ENCODE data around the gene GHDC.
"Not testable (repeated sequence)": the region's sequence is repeated elsewhere in the genome, so short reads cannot be mapped to it uniquely, and the experiment has no call there.

GHDC gene

GRCh38 chr17:42202159-42202558 lies 7.9 kb upstream of the GHDC start:
- DNase-seq: no peak

- no peak for DNase-seq
Measured at GRCh38 chr17:42201458-42201772, 7.1 kb upstream of the GHDC start.

- no peak for DNase-seq
Measured at GRCh38 chr17:42200706-42201457, 6.6 kb upstream of the GHDC start.

- DNase-seq: no peak
Measured at GRCh38 chr17:42199416-42200011, 5.2 kb upstream of the GHDC start.

- DNase-seq: no peak
Measured at GRCh38 chr17:42198897-42199296, 4.6 kb upstream of the GHDC start.

- no peak for DNase-seq
Measured at GRCh38 chr17:42197564-42198156, 3.4 kb upstream of the GHDC start.

GRCh38 chr17:42193216-42193968 lies 902 bp downstream of the GHDC start:
- no peak for DNase-seq

- no peak for DNase-seq
Measured at GRCh38 chr17:42192189-42193126, 1.8 kb downstream of the GHDC start.

- DNase-seq: no peak
Measured at GRCh38 chr17:42191275-42191608, 3.1 kb downstream of the GHDC start.

GRCh38 chr17:42190491-42191274 lies 3.6 kb downstream of the GHDC start:
- no peak for DNase-seq

- DNase-seq: no peak
Measured at GRCh38 chr17:42189651-42189965, 4.7 kb downstream of the GHDC start.

- no peak for DNase-seq
Measured at GRCh38 chr17:42188749-42189650, 5.3 kb downstream of the GHDC start.

GRCh38 chr17:42187833-42188232 lies 6.5 kb downstream of the GHDC start:
- no peak for DNase-seq

- not testable (repeated sequence) for DNase-seq
Measured at GRCh38 chr17:42186191-42186590, 8.1 kb downstream of the GHDC start.

GRCh38 chr17:42185621-42185930 lies 8.7 kb downstream of the GHDC start:
- no peak for DNase-seq

- DNase-seq: no peak
Measured at GRCh38 chr17:42184713-42185620, 9.3 kb downstream of the GHDC start, which contains the start of gene HCRT. Gene HCRT (minus strand): TSS chr17:42185452. CDS start chr17:42185365, 87 bp downstream.

- DNase-seq: peak; percentile 90 to 93
Measured at GRCh38 chr17:42183741-42184711, 10.3 kb downstream of the GHDC start.

- DNase-seq: no peak
Measured at GRCh38 chr17:42182927-42183734, 11.2 kb downstream of the GHDC start.
